Measurements from ENCODE around the gene NLRP7.
"Not testable (repeated sequence)": the region's sequence is repeated elsewhere in the genome, so short reads cannot be mapped to it uniquely, and the experiment has no call there.

Gene NLRP7

GRCh38 chr19:54899646-54900045 is 47.7 kb downstream of the NLRP7 start:
- not testable (repeated sequence) for H3K27ac ChIP-seq (ENCODE audit: low read depth, low read length); H3K4me1 ChIP-seq (ENCODE audit: control insufficient read depth, insufficient read depth, low read length); H3K27me3 ChIP-seq (ENCODE audit: control insufficient read depth, insufficient read depth, low read length); H3K36me3 ChIP-seq (ENCODE audit: control insufficient read depth, insufficient read depth, low read length); H3K9ac ChIP-seq (ENCODE audit: low read length); H3K9me3 ChIP-seq (ENCODE audit: control insufficient read depth, insufficient read depth, low read depth, low read length); H3K4me3 ChIP-seq (ENCODE audit: low read depth, low read length)

GRCh38 chr19:54898685-54899084 is 48.6 kb downstream of the NLRP7 start:
- H3K9ac ChIP-seq (ENCODE audit: low read length); H3K4me1 ChIP-seq (ENCODE audit: control insufficient read depth, insufficient read depth, low read length); H3K27ac ChIP-seq (ENCODE audit: low read depth, low read length); H3K4me3 ChIP-seq (ENCODE audit: low read depth, low read length); H3K36me3 ChIP-seq (ENCODE audit: control insufficient read depth, insufficient read depth, low read length); H3K27me3 ChIP-seq (ENCODE audit: control insufficient read depth, insufficient read depth, low read length); H3K9me3 ChIP-seq (ENCODE audit: control insufficient read depth, insufficient read depth, low read depth, low read length): not testable (repeated sequence)

- no peak overlapping the region for H3K9ac ChIP-seq (ENCODE audit: low read length)
- H3K4me3 ChIP-seq (ENCODE audit: low read depth, low read length) = no peak overlapping the region
Measured at GRCh38 chr19:54896036-54896435, 51.3 kb downstream of the NLRP7 start.

GRCh38 chr19:54894106-54894505 is 53.2 kb downstream of the NLRP7 start:
- Histone ChIP-seq H3K9ac (ENCODE audit: low read length) (peak overlapping the region; percentile 74), H3K4me1 (ENCODE audit: control insufficient read depth, insufficient read depth, low read length) (peaks cover 18% of the 10 kb centered on the region), H3K27ac (ENCODE audit: low read depth, low read length) (peak overlapping the region; percentile 88), H3K4me3 (ENCODE audit: low read depth, low read length) (peak overlapping the region; percentile 36; the same call in 1 of the 2 replicates)
- not testable (repeated sequence) for H3K9me3 ChIP-seq (ENCODE audit: control insufficient read depth, insufficient read depth, low read depth, low read length); H3K36me3 ChIP-seq (ENCODE audit: control insufficient read depth, insufficient read depth, low read length); H3K27me3 ChIP-seq (ENCODE audit: control insufficient read depth, insufficient read depth, low read length)

More at GRCh38 chr19:54896036-54896435, 51.3 kb downstream of the NLRP7 start:
- H3K9me3 ChIP-seq (ENCODE audit: control insufficient read depth, insufficient read depth, low read depth, low read length) = no peaks in the 10 kb centered on the region
- no peaks in the 10 kb centered on the region for H3K36me3 ChIP-seq (ENCODE audit: control insufficient read depth, insufficient read depth, low read length)
- H3K27me3 ChIP-seq (ENCODE audit: control insufficient read depth, insufficient read depth, low read length) = no peaks in the 10 kb centered on the region
- no peak overlapping the region for H3K27ac ChIP-seq (ENCODE audit: low read depth, low read length)
- peaks cover 18% of the 10 kb centered on the region for H3K4me1 ChIP-seq (ENCODE audit: control insufficient read depth, insufficient read depth, low read length)

GRCh38 chr19:54893406-54893805 is 53.9 kb downstream of the NLRP7 start:
- no peaks in the 10 kb centered on the region for H3K9me3 ChIP-seq (ENCODE audit: control insufficient read depth, insufficient read depth, low read depth, low read length)
- H3K9ac ChIP-seq (ENCODE audit: low read length) = peak overlapping the region; percentile 74
- H3K4me1 ChIP-seq (ENCODE audit: control insufficient read depth, insufficient read depth, low read length) = peaks cover 18% of the 10 kb centered on the region
- peak overlapping the region; percentile 37; the same call in 1 of the 2 replicates for H3K4me3 ChIP-seq (ENCODE audit: low read depth, low read length)
- H3K36me3 ChIP-seq (ENCODE audit: control insufficient read depth, insufficient read depth, low read length) = no peaks in the 10 kb centered on the region
- no peaks in the 10 kb centered on the region for H3K27me3 ChIP-seq (ENCODE audit: control insufficient read depth, insufficient read depth, low read length)
- peak overlapping the region; percentile 88 for H3K27ac ChIP-seq (ENCODE audit: low read depth, low read length)

- Histone ChIP-seq H3K27ac (ENCODE audit: low read depth, low read length) (no peak overlapping the region), H3K4me3 (ENCODE audit: low read depth, low read length) (no peak overlapping the region), H3K9me3 (ENCODE audit: control insufficient read depth, insufficient read depth, low read depth, low read length) (no peaks in the 10 kb centered on the region), H3K9ac (ENCODE audit: low read length) (no peak overlapping the region), H3K27me3 (ENCODE audit: control insufficient read depth, insufficient read depth, low read length) (peaks cover 2% of the 10 kb centered on the region; the same call in 1 of the 2 replicates), H3K4me1 (ENCODE audit: control insufficient read depth, insufficient read depth, low read length) (peaks cover 11% of the 10 kb centered on the region), H3K36me3 (ENCODE audit: control insufficient read depth, insufficient read depth, low read length) (no peaks in the 10 kb centered on the region)
Measured at GRCh38 chr19:54889566-54889965, 57.8 kb downstream of the NLRP7 start.

GRCh38 chr19:54888239-54888638 is 59.1 kb downstream of the NLRP7 start:
- H3K4me3 ChIP-seq (ENCODE audit: low read depth, low read length) = no peak overlapping the region
- H3K9ac ChIP-seq (ENCODE audit: low read length) = no peak overlapping the region
- H3K27me3 ChIP-seq (ENCODE audit: control insufficient read depth, insufficient read depth, low read length) = peaks cover 2% of the 10 kb centered on the region; the same call in 1 of the 2 replicates
- no peak overlapping the region for H3K27ac ChIP-seq (ENCODE audit: low read depth, low read length)
- H3K9me3 ChIP-seq (ENCODE audit: control insufficient read depth, insufficient read depth, low read depth, low read length) = no peaks in the 10 kb centered on the region
- peaks cover 6% of the 10 kb centered on the region for H3K4me1 ChIP-seq (ENCODE audit: control insufficient read depth, insufficient read depth, low read length)
- no peaks in the 10 kb centered on the region for H3K36me3 ChIP-seq (ENCODE audit: control insufficient read depth, insufficient read depth, low read length)

GRCh38 chr19:54883228-54883627 is 64.1 kb downstream of the NLRP7 start:
- Histone ChIP-seq H3K27ac (ENCODE audit: low read depth, low read length) (no peak overlapping the region), H3K9ac (ENCODE audit: low read length) (no peak overlapping the region), H3K4me3 (ENCODE audit: low read depth, low read length) (no peak overlapping the region), H3K9me3 (ENCODE audit: control insufficient read depth, insufficient read depth, low read depth, low read length) (no peaks in the 10 kb centered on the region), H3K36me3 (ENCODE audit: control insufficient read depth, insufficient read depth, low read length) (no peaks in the 10 kb centered on the region), H3K27me3 (ENCODE audit: control insufficient read depth, insufficient read depth, low read length) (peaks cover 7% of the 10 kb centered on the region), H3K4me1 (ENCODE audit: control insufficient read depth, insufficient read depth, low read length) (no peaks in the 10 kb centered on the region)

GRCh38 chr19:54882758-54883157 is 64.6 kb downstream of the NLRP7 start:
- Histone ChIP-seq H3K36me3 (ENCODE audit: control insufficient read depth, insufficient read depth, low read length) (no peaks in the 10 kb centered on the region), H3K27ac (ENCODE audit: low read depth, low read length) (no peak overlapping the region), H3K9ac (ENCODE audit: low read length) (no peak overlapping the region), H3K4me1 (ENCODE audit: control insufficient read depth, insufficient read depth, low read length) (no peaks in the 10 kb centered on the region), H3K4me3 (ENCODE audit: low read depth, low read length) (no peak overlapping the region), H3K9me3 (ENCODE audit: control insufficient read depth, insufficient read depth, low read depth, low read length) (no peaks in the 10 kb centered on the region), H3K27me3 (ENCODE audit: control insufficient read depth, insufficient read depth, low read length) (peaks cover 7% of the 10 kb centered on the region)

GRCh38 chr19:54881884-54882283 is 65.4 kb downstream of the NLRP7 start:
- no peak overlapping the region for H3K4me3 ChIP-seq (ENCODE audit: low read depth, low read length)
- no peaks in the 10 kb centered on the region for H3K9me3 ChIP-seq (ENCODE audit: control insufficient read depth, insufficient read depth, low read depth, low read length)
- peaks cover 7% of the 10 kb centered on the region for H3K27me3 ChIP-seq (ENCODE audit: control insufficient read depth, insufficient read depth, low read length)
- no peaks in the 10 kb centered on the region for H3K4me1 ChIP-seq (ENCODE audit: control insufficient read depth, insufficient read depth, low read length)
- H3K27ac ChIP-seq (ENCODE audit: low read depth, low read length) = no peak overlapping the region
- H3K9ac ChIP-seq (ENCODE audit: low read length) = no peak overlapping the region
- H3K36me3 ChIP-seq (ENCODE audit: control insufficient read depth, insufficient read depth, low read length) = no peaks in the 10 kb centered on the region

- H3K4me3 ChIP-seq (ENCODE audit: low read depth, low read length) = no peak overlapping the region
- H3K27me3 ChIP-seq (ENCODE audit: control insufficient read depth, insufficient read depth, low read length) = peaks cover 5% of the 10 kb centered on the region; the same call in 1 of the 2 replicates
- H3K9me3 ChIP-seq (ENCODE audit: control insufficient read depth, insufficient read depth, low read depth, low read length) = no peaks in the 10 kb centered on the region
- H3K36me3 ChIP-seq (ENCODE audit: control insufficient read depth, insufficient read depth, low read length) = no peaks in the 10 kb centered on the region
- H3K4me1 ChIP-seq (ENCODE audit: control insufficient read depth, insufficient read depth, low read length) = no peaks in the 10 kb centered on the region
- H3K9ac ChIP-seq (ENCODE audit: low read length) = no peak overlapping the region
- no peak overlapping the region for H3K27ac ChIP-seq (ENCODE audit: low read depth, low read length)
Measured at GRCh38 chr19:54877471-54877870, 69.9 kb downstream of the NLRP7 start.

GRCh38 chr19:54875506-54875905 is 71.8 kb downstream of the NLRP7 start:
- H3K36me3 ChIP-seq (ENCODE audit: control insufficient read depth, insufficient read depth, low read length) = no peaks in the 10 kb centered on the region
- H3K27ac ChIP-seq (ENCODE audit: low read depth, low read length) = no peak overlapping the region
- peaks cover 2% of the 10 kb centered on the region; the same call in 1 of the 2 replicates for H3K27me3 ChIP-seq (ENCODE audit: control insufficient read depth, insufficient read depth, low read length)
- H3K4me1 ChIP-seq (ENCODE audit: control insufficient read depth, insufficient read depth, low read length) = no peaks in the 10 kb centered on the region
- no peak overlapping the region for H3K4me3 ChIP-seq (ENCODE audit: low read depth, low read length)
- H3K9ac ChIP-seq (ENCODE audit: low read length) = no peak overlapping the region
- no peaks in the 10 kb centered on the region for H3K9me3 ChIP-seq (ENCODE audit: control insufficient read depth, insufficient read depth, low read depth, low read length)

Measured in HUES6 (cell line).